GM19372 (cell line): ENCODE data around the gene PDE2A.
"Not testable (repeated sequence)": the region's sequence is repeated elsewhere in the genome, so short reads cannot be mapped to it uniquely, and the experiment has no call there.

ENCODE experiments used
- ATAC-seq: cut with Tn5 transposase; IDR thresholded peaks from one replicate; pipeline ENCODE4 v1.9.1; 2021; ENCODE audit warnings: mild to moderate bottlenecking, low read depth, moderate library complexity; ENCODE audit not compliant: unreplicated experiment

PDE2A gene

GRCh38 chr11:72562431-72562830 is 111.8 kb downstream of the PDE2A start:
- ATAC-seq = no peak

GRCh38 chr11:72561856-72562255 is 112.4 kb downstream of the PDE2A start:
- no peak for ATAC-seq

DNA sequence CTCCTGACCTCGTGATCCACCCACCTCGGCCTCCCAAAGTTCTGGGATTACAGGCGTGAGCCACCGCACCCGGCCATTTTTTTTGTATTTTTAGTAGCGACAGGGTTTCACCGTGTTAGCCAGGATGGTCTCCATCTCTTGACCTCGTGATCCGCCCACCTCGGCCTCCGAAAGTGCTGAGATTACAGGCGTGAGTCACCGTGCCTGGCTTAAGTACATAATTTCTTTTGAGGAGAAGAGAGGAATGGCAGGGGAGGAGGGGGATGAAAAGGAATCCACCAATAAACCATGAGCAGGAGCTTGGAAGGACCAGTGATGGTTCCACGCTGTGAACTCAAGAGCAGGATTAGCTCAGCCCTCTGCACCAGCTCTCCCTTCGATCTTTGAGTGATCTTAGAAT is 113.4 kb downstream of the PDE2A start:
- not testable (repeated sequence) for ATAC-seq

GRCh38 chr11:72556433-72556832 is 117.8 kb downstream of the PDE2A start:
- ATAC-seq = no peak

DNA sequence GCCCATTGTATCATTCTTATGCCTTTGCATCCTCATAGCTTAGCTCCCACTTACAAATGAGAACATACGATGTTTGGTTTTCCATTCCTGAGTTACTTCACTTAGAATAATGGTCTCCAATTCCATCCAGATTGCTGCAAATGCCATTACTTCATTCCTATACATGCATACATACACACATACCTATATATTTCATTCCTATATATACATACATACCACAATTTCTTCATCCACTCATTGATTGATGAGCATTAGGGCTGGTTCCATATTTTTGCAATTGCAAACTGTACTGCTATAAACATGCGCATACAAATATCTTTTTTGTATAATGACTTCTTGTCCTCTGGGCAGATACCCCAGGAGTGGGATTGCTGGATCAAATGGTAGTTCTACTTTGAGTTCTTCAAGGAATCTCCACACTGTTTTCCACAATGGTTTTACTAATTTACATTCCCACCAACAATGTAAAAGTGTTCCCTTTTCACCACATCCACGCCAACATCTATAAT is 119.2 kb downstream of the PDE2A start:
- ATAC-seq = not testable (repeated sequence)

- no peak for ATAC-seq
Observed at GRCh38 chr11:72553706-72554105, 120.5 kb downstream of the PDE2A start.

- ATAC-seq = no peak
Observed at GRCh38 chr11:72552399-72552910, 121.8 kb downstream of the PDE2A start.

DNA sequence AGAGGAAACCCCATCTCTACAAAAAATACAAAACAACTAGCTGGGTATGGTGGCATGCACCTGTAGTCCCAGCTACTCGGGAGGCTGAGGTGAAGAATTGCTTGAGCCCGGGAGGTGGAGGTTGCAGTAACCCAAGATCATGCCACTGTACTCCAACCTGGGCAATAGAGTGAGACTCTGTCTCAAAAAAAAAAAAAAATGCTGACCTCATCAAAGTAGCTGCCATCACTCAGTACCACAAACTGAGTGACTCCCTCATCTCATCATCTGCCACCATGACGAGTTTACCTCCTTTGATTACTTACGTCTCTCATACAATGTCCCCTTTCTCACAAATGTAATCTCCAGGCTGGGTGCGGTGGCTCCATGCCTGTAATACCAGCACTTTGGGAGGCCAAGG is 122.7 kb downstream of the PDE2A start:
- ATAC-seq = no peak

DNA sequence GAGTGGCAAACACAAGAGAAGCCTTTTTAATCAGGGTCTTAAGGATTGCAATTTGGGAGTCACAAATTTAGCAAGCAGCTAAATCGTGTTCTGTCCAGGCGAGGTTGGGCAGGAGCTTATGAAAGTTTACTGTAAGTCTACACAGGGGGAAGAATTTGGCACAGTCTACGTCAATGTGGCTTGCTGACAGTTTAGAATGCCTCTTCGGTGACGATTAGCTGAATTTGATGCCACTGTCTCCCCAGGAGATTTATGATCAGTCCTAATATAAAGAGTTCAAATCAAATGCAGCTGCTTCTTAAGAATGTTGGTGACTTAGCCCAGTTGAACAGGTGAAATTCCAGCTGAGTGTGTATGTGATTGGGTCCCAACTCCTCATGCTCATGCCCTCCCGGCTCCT is 125.8 kb downstream of the PDE2A start:
- ATAC-seq = no peak

DNA sequence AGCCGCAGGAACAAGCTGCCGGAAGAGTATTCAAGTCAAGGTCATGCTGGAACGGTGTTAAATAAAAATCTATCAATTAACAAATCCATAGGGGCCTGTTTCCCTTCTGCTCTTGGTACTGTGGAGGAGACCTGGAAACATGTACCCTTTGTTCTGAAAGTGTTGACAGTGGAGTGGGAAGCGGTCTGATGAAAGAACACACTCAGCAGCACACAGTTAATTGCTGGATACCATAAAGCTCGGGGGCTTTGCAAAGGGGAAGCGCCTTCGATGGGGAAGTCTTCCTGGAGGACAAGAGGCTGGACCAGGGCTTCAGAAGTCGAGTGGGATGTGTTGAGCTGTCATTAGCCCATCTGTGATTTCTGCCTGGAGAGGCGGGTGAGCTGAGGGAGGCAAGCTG is 127.4 kb downstream of the PDE2A start:
- no peak for ATAC-seq

GRCh38 chr11:72544589-72544988 is 129.6 kb downstream of the PDE2A start:
- ATAC-seq = no peak

DNA sequence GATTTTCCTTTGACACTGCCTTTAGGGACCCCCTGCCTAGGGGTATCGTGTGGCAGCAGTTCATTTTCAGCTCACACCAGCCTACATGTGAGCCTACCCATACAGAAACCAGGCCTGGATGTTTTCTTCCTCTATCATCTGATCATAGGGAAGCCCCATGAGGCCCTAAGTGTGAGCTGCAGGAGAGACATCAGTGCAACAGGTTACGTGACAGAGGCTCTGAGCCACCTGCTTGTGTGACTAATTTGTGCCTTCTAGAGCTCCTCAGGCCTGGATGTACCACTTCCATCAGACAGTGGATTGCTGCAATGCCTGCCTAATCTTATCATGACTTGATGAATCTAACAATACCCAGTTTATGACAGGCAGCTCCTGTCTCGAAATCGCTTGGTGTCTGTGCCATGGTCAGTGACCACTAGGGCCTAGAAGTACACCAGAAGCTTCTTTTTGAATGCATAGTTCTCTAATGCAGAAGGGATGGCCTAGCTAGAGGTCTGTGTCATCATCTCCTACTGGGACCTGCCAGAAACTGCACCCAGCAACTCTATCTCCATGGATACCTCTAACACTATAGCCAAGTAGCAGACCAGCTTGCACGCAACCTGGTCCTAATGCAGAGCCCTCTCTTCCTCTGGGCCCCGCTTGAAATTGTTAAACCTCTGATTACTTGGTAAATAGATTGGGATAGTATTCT is 130.2 kb downstream of the PDE2A start:
- no peak for ATAC-seq

GRCh38 chr11:72541257-72541974 is 132.8 kb downstream of the PDE2A start:
- ATAC-seq = no peak

DNA sequence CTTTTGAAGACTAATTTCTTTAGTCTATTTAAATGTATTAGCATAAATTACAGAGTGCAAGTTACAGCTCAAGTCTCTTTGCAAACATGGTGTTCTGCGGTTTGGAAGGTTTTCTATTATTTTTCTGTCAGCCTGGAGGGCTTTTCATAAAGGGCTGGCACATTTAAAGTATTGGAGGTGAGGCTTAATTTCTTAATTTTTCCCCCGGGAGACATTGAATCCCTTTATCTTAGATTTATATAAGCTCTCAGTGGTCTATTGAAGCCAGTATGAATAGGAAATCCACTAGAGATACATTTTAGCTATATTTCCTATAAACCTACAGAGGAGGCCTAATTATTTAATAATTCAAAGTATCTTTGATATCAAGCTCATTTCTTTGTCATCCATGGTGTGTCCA is 137.2 kb downstream of the PDE2A start:
- ATAC-seq = no peak

DNA sequence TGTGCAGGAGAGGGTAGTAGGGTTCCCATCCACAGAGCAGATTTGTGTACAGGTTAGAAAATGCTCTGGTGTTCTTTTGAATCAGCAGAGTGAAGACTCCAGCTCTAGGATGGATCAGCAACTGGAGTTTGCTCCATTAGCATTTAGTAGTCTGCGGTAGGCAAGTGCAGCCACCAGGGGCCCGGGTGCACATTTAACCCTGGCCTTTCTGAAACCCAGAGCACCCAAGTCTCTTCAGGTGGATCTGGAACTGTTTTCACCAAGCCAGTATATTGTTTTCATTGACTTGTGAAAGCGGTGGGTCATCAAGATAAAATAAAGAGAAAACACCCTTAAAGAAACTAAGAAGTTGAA is 139.1 kb downstream of the PDE2A start:
- ATAC-seq = no peak

GRCh38 chr11:72534371-72535193 is 139.6 kb downstream of the PDE2A start:
- no peak for ATAC-seq

- no peak for ATAC-seq
Observed at GRCh38 chr11:72529068-72529467, 145.2 kb downstream of the PDE2A start.

GRCh38 chr11:72528121-72528520 is 146.1 kb downstream of the PDE2A start:
- no peak for ATAC-seq
